Measurements from ENCODE around the gene SLC35E4. TPM values are rescaled to one million over a fixed set of nuclear protein-coding genes. Genes with fewer than 3 reads are reported as not detected.

The SLC35E4 gene
- total RNA-seq, 1 experiment from 2014 or later = 1.2 TPM

- no peak overlapping the region for H3K4me2 ChIP-seq (ENCODE audit: low read depth, low read length, poor library complexity, severe bottlenecking)
- no peaks in the 10 kb centered on the region for H3K79me2 ChIP-seq (ENCODE audit: low read length)
- H3K9me3 ChIP-seq (ENCODE audit: low read length) = no peaks in the 10 kb centered on the region
- DNase-seq = no peak
- H3K4me3 ChIP-seq (ENCODE audit: low read length) = no peak overlapping the region
- H3K36me3 ChIP-seq (ENCODE audit: insufficient read depth, low read length) = no peaks in the 10 kb centered on the region
- no peak overlapping the region for H2AFZ ChIP-seq (ENCODE audit: low read length)
- H3K4me1 ChIP-seq (ENCODE audit: low read length) = no peaks in the 10 kb centered on the region
- H3K9ac ChIP-seq (ENCODE audit: low read length) = no peak overlapping the region
- no peak overlapping the region for H3K27ac ChIP-seq (ENCODE audit: low read length)
- no peaks in the 10 kb centered on the region for H4K20me1 ChIP-seq (ENCODE audit: insufficient read depth, low read depth, low read length)
- no peaks in the 10 kb centered on the region for H3K9me2 ChIP-seq (replicated peaks; ENCODE audit: insufficient read depth, low read length)
- H3K27me3 ChIP-seq (ENCODE audit: low read length) = no peaks in the 10 kb centered on the region
Measured at GRCh38 chr22:30650508-30651116, 15.0 kb downstream of the SLC35E4 start.

- Histone ChIP-seq H3K9me3 (ENCODE audit: low read length) (no peaks in the 10 kb centered on the region), H3K27me3 (ENCODE audit: low read length) (no peaks in the 10 kb centered on the region), H3K9ac (ENCODE audit: low read length) (no peak overlapping the region), H3K79me2 (ENCODE audit: low read length) (no peaks in the 10 kb centered on the region), H3K9me2 (replicated peaks; ENCODE audit: insufficient read depth, low read length) (no peaks in the 10 kb centered on the region), H4K20me1 (ENCODE audit: insufficient read depth, low read depth, low read length) (no peaks in the 10 kb centered on the region), H3K36me3 (ENCODE audit: insufficient read depth, low read length) (no peaks in the 10 kb centered on the region), H3K4me2 (ENCODE audit: low read depth, low read length, poor library complexity, severe bottlenecking) (no peak overlapping the region), H3K4me1 (ENCODE audit: low read length) (no peaks in the 10 kb centered on the region), H3K4me3 (ENCODE audit: low read length) (no peak overlapping the region), H3K27ac (ENCODE audit: low read length) (no peak overlapping the region), H2AFZ (ENCODE audit: low read length) (no peak overlapping the region)
- no peak for DNase-seq
Measured at GRCh38 chr22:30652852-30653251, 17.3 kb downstream of the SLC35E4 start.

DNA sequence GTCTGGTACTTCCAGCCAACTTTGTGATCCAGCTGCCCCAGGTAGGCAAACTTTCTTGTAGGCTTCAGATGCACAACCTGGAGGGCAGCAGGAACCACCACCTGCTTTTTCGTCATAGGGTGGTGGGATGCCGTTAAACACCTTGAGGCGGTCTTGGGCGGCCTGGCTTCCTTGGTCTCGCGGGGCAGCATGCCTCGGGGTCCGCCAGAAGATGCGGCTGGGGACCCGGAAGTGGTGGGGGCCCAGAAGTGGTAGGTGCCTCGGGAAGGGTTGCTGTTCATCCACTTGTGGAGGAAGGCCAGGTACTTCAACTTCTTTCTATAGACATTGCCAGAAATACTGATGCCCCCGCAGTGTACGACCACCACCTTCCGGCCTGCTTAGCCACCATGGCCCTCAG, 18.8 kb downstream of the SLC35E4 start:
- Histone ChIP-seq H3K36me3 (ENCODE audit: insufficient read depth, low read length) (no peaks in the 10 kb centered on the region), H3K79me2 (ENCODE audit: low read length) (no peaks in the 10 kb centered on the region), H3K27me3 (ENCODE audit: low read length) (no peaks in the 10 kb centered on the region), H3K9ac (ENCODE audit: low read length) (no peak overlapping the region), H3K9me3 (ENCODE audit: low read length) (no peaks in the 10 kb centered on the region), H3K4me3 (ENCODE audit: low read length) (no peak overlapping the region), H3K4me2 (ENCODE audit: low read depth, low read length, poor library complexity, severe bottlenecking) (no peak overlapping the region), H3K4me1 (ENCODE audit: low read length) (no peaks in the 10 kb centered on the region), H2AFZ (ENCODE audit: low read length) (no peak overlapping the region), H4K20me1 (ENCODE audit: insufficient read depth, low read depth, low read length) (no peaks in the 10 kb centered on the region), H3K27ac (ENCODE audit: low read length) (no peak overlapping the region), H3K9me2 (replicated peaks; ENCODE audit: insufficient read depth, low read length) (no peaks in the 10 kb centered on the region)
- DNase-seq = no peak

DNA sequence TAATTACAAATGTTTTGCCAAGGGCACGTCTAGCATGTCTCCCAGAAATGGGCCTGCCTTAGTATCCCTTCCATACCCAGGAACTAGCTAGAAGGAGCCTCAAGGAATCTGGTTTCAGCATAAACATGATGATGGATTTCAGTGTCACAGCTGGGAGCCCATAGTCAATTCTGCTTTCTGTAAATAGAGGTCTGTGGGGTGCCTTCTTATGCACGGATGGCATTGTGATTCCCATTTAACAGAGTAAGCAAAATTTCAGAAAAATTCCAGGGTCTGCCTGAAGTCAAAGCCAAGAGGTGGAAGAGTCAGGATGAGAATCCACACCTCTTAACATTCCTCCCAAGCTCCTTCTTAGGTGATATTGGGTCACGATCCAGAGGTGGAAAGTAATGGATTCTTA, 20.0 kb downstream of the SLC35E4 start:
- no peaks in the 10 kb centered on the region for H3K9me3 ChIP-seq (ENCODE audit: low read length)
- H2AFZ ChIP-seq (ENCODE audit: low read length) = no peak overlapping the region
- H3K27ac ChIP-seq (ENCODE audit: low read length) = no peak overlapping the region
- no peaks in the 10 kb centered on the region for H4K20me1 ChIP-seq (ENCODE audit: insufficient read depth, low read depth, low read length)
- H3K79me2 ChIP-seq (ENCODE audit: low read length) = no peaks in the 10 kb centered on the region
- H3K9me2 ChIP-seq (replicated peaks; ENCODE audit: insufficient read depth, low read length) = no peaks in the 10 kb centered on the region
- no peak overlapping the region for H3K4me2 ChIP-seq (ENCODE audit: low read depth, low read length, poor library complexity, severe bottlenecking)
- no peak for DNase-seq
- H3K36me3 ChIP-seq (ENCODE audit: insufficient read depth, low read length) = no peaks in the 10 kb centered on the region
- no peak overlapping the region for H3K9ac ChIP-seq (ENCODE audit: low read length)
- no peaks in the 10 kb centered on the region for H3K4me1 ChIP-seq (ENCODE audit: low read length)
- no peaks in the 10 kb centered on the region for H3K27me3 ChIP-seq (ENCODE audit: low read length)
- no peak overlapping the region for H3K4me3 ChIP-seq (ENCODE audit: low read length)

DNA sequence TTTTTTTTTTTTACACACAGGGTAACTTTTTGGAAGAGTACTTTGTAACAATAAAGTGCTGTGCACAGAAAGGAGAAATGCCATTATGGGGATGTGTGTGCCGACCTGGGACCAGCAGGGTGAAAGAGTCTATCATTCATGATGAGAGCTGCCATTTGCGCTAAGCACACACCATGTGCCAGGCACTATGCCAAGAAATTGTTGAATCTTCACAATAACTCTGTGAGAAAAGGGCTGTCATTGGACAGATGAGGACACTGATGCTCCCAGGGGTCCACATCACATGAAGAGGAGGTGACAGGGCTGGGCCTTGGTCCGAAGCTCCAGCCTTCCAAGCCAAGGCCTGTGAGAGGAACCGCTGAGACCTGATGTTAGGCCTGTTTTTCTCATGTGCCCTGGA, 26.5 kb downstream of the SLC35E4 start:
- H3K4me3 ChIP-seq (ENCODE audit: low read length) = no peak overlapping the region
- no peak overlapping the region for H2AFZ ChIP-seq (ENCODE audit: low read length)
- no peak for DNase-seq

DNA sequence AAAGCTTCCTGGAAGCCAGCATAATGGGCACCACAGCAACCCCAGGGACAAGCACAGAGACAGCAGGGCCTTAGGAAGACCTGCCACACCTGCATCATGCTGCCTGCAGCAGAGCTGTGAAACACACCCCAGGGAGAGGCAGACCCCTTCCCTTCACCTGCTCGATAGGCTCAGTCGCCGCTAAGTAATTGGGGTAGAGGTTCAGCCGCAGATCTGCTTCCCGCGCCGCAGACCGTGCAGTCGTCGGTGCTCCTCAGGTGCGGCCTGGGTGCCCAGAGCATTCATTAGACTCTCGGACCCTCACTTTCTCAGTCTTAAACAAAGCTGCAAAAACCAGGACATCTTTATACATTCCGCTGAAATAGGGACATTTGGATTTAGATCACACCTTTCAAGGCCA, 29.2 kb downstream of the SLC35E4 start:
- no peak overlapping the region for H3K4me3 ChIP-seq (ENCODE audit: low read length)
- H3K79me2 ChIP-seq (ENCODE audit: low read length) = no peaks in the 10 kb centered on the region
- H3K27ac ChIP-seq (ENCODE audit: low read length) = no peak overlapping the region
- no peak overlapping the region for H3K4me2 ChIP-seq (ENCODE audit: low read depth, low read length, poor library complexity, severe bottlenecking)
- H3K9me3 ChIP-seq (ENCODE audit: low read length) = no peaks in the 10 kb centered on the region
- no peaks in the 10 kb centered on the region for H3K27me3 ChIP-seq (ENCODE audit: low read length)
- no peak for DNase-seq
- H2AFZ ChIP-seq (ENCODE audit: low read length) = no peak overlapping the region
- H3K4me1 ChIP-seq (ENCODE audit: low read length) = peaks cover 19% of the 10 kb centered on the region
- H4K20me1 ChIP-seq (ENCODE audit: insufficient read depth, low read depth, low read length) = no peaks in the 10 kb centered on the region
- H3K36me3 ChIP-seq (ENCODE audit: insufficient read depth, low read length) = no peaks in the 10 kb centered on the region
- no peaks in the 10 kb centered on the region for H3K9me2 ChIP-seq (replicated peaks; ENCODE audit: insufficient read depth, low read length)
- H3K9ac ChIP-seq (ENCODE audit: low read length) = no peak overlapping the region

More for the DNA sequence above, 26.5 kb downstream of the SLC35E4 start:
- Histone ChIP-seq H3K9ac (ENCODE audit: low read length) (no peak overlapping the region), H3K9me2 (replicated peaks; ENCODE audit: insufficient read depth, low read length) (no peaks in the 10 kb centered on the region), H3K4me2 (ENCODE audit: low read depth, low read length, poor library complexity, severe bottlenecking) (no peak overlapping the region), H4K20me1 (ENCODE audit: insufficient read depth, low read depth, low read length) (no peaks in the 10 kb centered on the region), H3K36me3 (ENCODE audit: insufficient read depth, low read length) (no peaks in the 10 kb centered on the region), H3K9me3 (ENCODE audit: low read length) (no peaks in the 10 kb centered on the region), H3K27me3 (ENCODE audit: low read length) (no peaks in the 10 kb centered on the region), H3K4me1 (ENCODE audit: low read length) (peaks cover 12% of the 10 kb centered on the region), H3K79me2 (ENCODE audit: low read length) (no peaks in the 10 kb centered on the region), H3K27ac (ENCODE audit: low read length) (no peak overlapping the region)

DNA sequence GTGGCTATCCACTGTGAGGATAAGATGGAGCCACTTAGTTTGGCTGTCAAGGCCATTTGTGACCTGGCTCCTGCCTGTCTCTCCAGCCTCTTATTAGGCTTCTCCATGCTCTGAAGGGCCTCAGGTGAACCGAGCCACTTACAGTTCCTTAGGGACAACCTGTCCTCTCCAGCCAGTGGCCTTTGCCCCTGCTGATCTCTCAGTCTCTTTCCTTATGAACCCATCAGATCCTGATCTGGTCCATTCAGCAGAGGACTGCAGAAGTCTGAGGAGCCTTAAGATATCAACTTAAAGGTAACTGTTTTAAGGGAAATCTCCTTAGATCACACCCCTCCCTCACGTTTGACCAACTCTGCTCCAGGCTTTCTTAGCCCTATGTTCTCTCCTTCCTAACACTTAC, 29.7 kb downstream of the SLC35E4 start:
- no peak overlapping the region for H3K27ac ChIP-seq (ENCODE audit: low read length)
- no peak overlapping the region for H3K9ac ChIP-seq (ENCODE audit: low read length)
- no peak overlapping the region for H2AFZ ChIP-seq (ENCODE audit: low read length)
- H3K4me1 ChIP-seq (ENCODE audit: low read length) = peaks cover 19% of the 10 kb centered on the region
- no peaks in the 10 kb centered on the region for H3K36me3 ChIP-seq (ENCODE audit: insufficient read depth, low read length)
- no peaks in the 10 kb centered on the region for H3K27me3 ChIP-seq (ENCODE audit: low read length)
- no peak for DNase-seq
- no peaks in the 10 kb centered on the region for H3K9me3 ChIP-seq (ENCODE audit: low read length)
- no peaks in the 10 kb centered on the region for H3K9me2 ChIP-seq (replicated peaks; ENCODE audit: insufficient read depth, low read length)
- H3K79me2 ChIP-seq (ENCODE audit: low read length) = no peaks in the 10 kb centered on the region
- no peak overlapping the region for H3K4me3 ChIP-seq (ENCODE audit: low read length)
- H3K4me2 ChIP-seq (ENCODE audit: low read depth, low read length, poor library complexity, severe bottlenecking) = no peak overlapping the region
- no peaks in the 10 kb centered on the region for H4K20me1 ChIP-seq (ENCODE audit: insufficient read depth, low read depth, low read length)

GRCh38 chr22:30665786-30666185, 30.2 kb downstream of the SLC35E4 start:
- Histone ChIP-seq H3K4me3 (ENCODE audit: low read length) (no peak overlapping the region), H3K4me1 (ENCODE audit: low read length) (peaks cover 19% of the 10 kb centered on the region), H3K9me3 (ENCODE audit: low read length) (no peaks in the 10 kb centered on the region), H3K79me2 (ENCODE audit: low read length) (no peaks in the 10 kb centered on the region), H3K27me3 (ENCODE audit: low read length) (no peaks in the 10 kb centered on the region), H3K9me2 (replicated peaks; ENCODE audit: insufficient read depth, low read length) (no peaks in the 10 kb centered on the region), H4K20me1 (ENCODE audit: insufficient read depth, low read depth, low read length) (no peaks in the 10 kb centered on the region), H3K4me2 (ENCODE audit: low read depth, low read length, poor library complexity, severe bottlenecking) (peak overlapping the region; percentile 15), H3K27ac (ENCODE audit: low read length) (no peak overlapping the region), H2AFZ (ENCODE audit: low read length) (no peak overlapping the region), H3K36me3 (ENCODE audit: insufficient read depth, low read length) (no peaks in the 10 kb centered on the region), H3K9ac (ENCODE audit: low read length) (no peak overlapping the region)
- no peak for DNase-seq

GRCh38 chr22:30667107-30667493, 31.5 kb downstream of the SLC35E4 start:
- no peaks in the 10 kb centered on the region for H3K36me3 ChIP-seq (ENCODE audit: insufficient read depth, low read length)
- peak; percentile 42 for DNase-seq
- H3K4me2 ChIP-seq (ENCODE audit: low read depth, low read length, poor library complexity, severe bottlenecking) = peak overlapping the region; percentile 95

More at GRCh38 chr22:30667107-30667493, 31.5 kb downstream of the SLC35E4 start:
- no peaks in the 10 kb centered on the region for H4K20me1 ChIP-seq (ENCODE audit: insufficient read depth, low read depth, low read length)
- no peaks in the 10 kb centered on the region for H3K9me2 ChIP-seq (replicated peaks; ENCODE audit: insufficient read depth, low read length)
- no peaks in the 10 kb centered on the region for H3K9me3 ChIP-seq (ENCODE audit: low read length)
- H3K79me2 ChIP-seq (ENCODE audit: low read length) = no peaks in the 10 kb centered on the region
- no peak overlapping the region for H3K27ac ChIP-seq (ENCODE audit: low read length)
- peak overlapping the region; percentile 77 for H3K9ac ChIP-seq (ENCODE audit: low read length)
- H2AFZ ChIP-seq (ENCODE audit: low read length) = peak overlapping the region; percentile 78
- peaks cover 19% of the 10 kb centered on the region for H3K4me1 ChIP-seq (ENCODE audit: low read length)
- no peaks in the 10 kb centered on the region for H3K27me3 ChIP-seq (ENCODE audit: low read length)
- peak overlapping the region; percentile 86 for H3K4me3 ChIP-seq (ENCODE audit: low read length)
